ENCODE data around the gene MYH9.
"Not testable (repeated sequence)": the region's sequence is repeated elsewhere in the genome, so short reads cannot be mapped to it uniquely, and the experiment has no call there.

MYH9 gene

GRCh38 chr22:36279219-36279666, 108.5 kb downstream of the MYH9 start:
- peaks cover 6% of the 10 kb centered on the region for H3K36me3 ChIP-seq (replicated peaks; ENCODE audit: insufficient read depth, low read length)
- no peak for DNase-seq
- TF ChIP-seq CTCF (IDR thresholded peaks at IDR 0.05; ENCODE audit: low read length) = no peak
- no peak for TF ChIP-seq EZH2phosphoT487 (IDR thresholded peaks at IDR 0.05; ENCODE audit: low read length)
- TF ChIP-seq EZH2 (optimal IDR thresholded peaks at IDR 0.05; ENCODE audit: low read depth, low read length) = no peak
- no peak overlapping the region for H3K9ac ChIP-seq (ENCODE audit: low read length)
- no peak overlapping the region for H2AFZ ChIP-seq (ENCODE audit: low read length)
- peaks cover under 1% of the 10 kb centered on the region; the same call in 1 of the 2 replicates for H3K79me2 ChIP-seq (ENCODE audit: low read length)
- H3K9me2 ChIP-seq (replicated peaks; ENCODE audit: insufficient read depth, low read length) = no peaks in the 10 kb centered on the region
- no peak overlapping the region for H3K27ac ChIP-seq (ENCODE audit: low read length)
- H3K4me3 ChIP-seq (ENCODE audit: low read length) = no peak overlapping the region
- peaks cover 41% of the 10 kb centered on the region for H3F3A ChIP-seq (ENCODE audit: insufficient read depth, low read length)
- 0 out of 2 replicates have a peak, but pooled peaks cover 4% of the 10 kb centered on the region for H4K20me1 ChIP-seq (ENCODE audit: insufficient read depth, low read length)
- H3K4me1 ChIP-seq (ENCODE audit: low read length) = 0 out of 2 replicates have a peak, but pooled peaks cover 3% of the 10 kb centered on the region
- no peaks in the 10 kb centered on the region for H3K9me3 ChIP-seq (replicated peaks; ENCODE audit: insufficient read depth, low read length)
- H3K27me3 ChIP-seq (replicated peaks; ENCODE audit: insufficient read depth, low read length) = no peaks in the 10 kb centered on the region
- H3K4me2 ChIP-seq (ENCODE audit: low read depth, low read length) = no peak overlapping the region

- Histone ChIP-seq H3K36me3 (replicated peaks; ENCODE audit: insufficient read depth, low read length) (peaks cover 3% of the 10 kb centered on the region), H3K9me2 (replicated peaks; ENCODE audit: insufficient read depth, low read length) (no peaks in the 10 kb centered on the region), H3K27ac (ENCODE audit: low read length) (no peak overlapping the region), H3K4me3 (ENCODE audit: low read length) (no peak overlapping the region), H3K4me1 (ENCODE audit: low read length) (0 out of 2 replicates have a peak, but pooled peaks cover 3% of the 10 kb centered on the region), H3K9me3 (replicated peaks; ENCODE audit: insufficient read depth, low read length) (no peaks in the 10 kb centered on the region), H4K20me1 (ENCODE audit: insufficient read depth, low read length) (0 out of 2 replicates have a peak, but pooled peaks cover 4% of the 10 kb centered on the region), H3F3A (ENCODE audit: insufficient read depth, low read length) (peaks cover 32% of the 10 kb centered on the region), H3K9ac (ENCODE audit: low read length) (no peak overlapping the region), H3K4me2 (ENCODE audit: low read depth, low read length) (no peak overlapping the region), H3K27me3 (replicated peaks; ENCODE audit: insufficient read depth, low read length) (no peaks in the 10 kb centered on the region), H3K79me2 (ENCODE audit: low read length) (no peaks in the 10 kb centered on the region), H2AFZ (ENCODE audit: low read length) (no peak overlapping the region)
- DNase-seq = peak; percentile 72
- TF ChIP-seq EZH2phosphoT487 (IDR thresholded peaks at IDR 0.05; ENCODE audit: low read length) = no peak
- TF ChIP-seq EZH2 (optimal IDR thresholded peaks at IDR 0.05; ENCODE audit: low read depth, low read length) = no peak
- TF ChIP-seq CTCF (IDR thresholded peaks at IDR 0.05; ENCODE audit: low read length) = peak; percentile 67
These were observed 110.1 kb downstream of the MYH9 start for GRCh38 chr22:36277482-36278291.

- no peak overlapping the region for H3K4me2 ChIP-seq (ENCODE audit: low read depth, low read length)
- no peak for TF ChIP-seq CTCF (IDR thresholded peaks at IDR 0.05; ENCODE audit: low read length)
- no peak for TF ChIP-seq EZH2 (optimal IDR thresholded peaks at IDR 0.05; ENCODE audit: low read depth, low read length)
- no peak for TF ChIP-seq EZH2phosphoT487 (IDR thresholded peaks at IDR 0.05; ENCODE audit: low read length)
- no peaks in the 10 kb centered on the region for H3K9me3 ChIP-seq (replicated peaks; ENCODE audit: insufficient read depth, low read length)
- no peak for DNase-seq
- H3K36me3 ChIP-seq (replicated peaks; ENCODE audit: insufficient read depth, low read length) = no peaks in the 10 kb centered on the region
- H3K9me2 ChIP-seq (replicated peaks; ENCODE audit: insufficient read depth, low read length) = no peaks in the 10 kb centered on the region
- H3K79me2 ChIP-seq (ENCODE audit: low read length) = no peaks in the 10 kb centered on the region
- no peak overlapping the region for H3K4me3 ChIP-seq (ENCODE audit: low read length)
- H3F3A ChIP-seq (ENCODE audit: insufficient read depth, low read length) = peaks cover 15% of the 10 kb centered on the region
- H3K27ac ChIP-seq (ENCODE audit: low read length) = no peak overlapping the region
- no peaks in the 10 kb centered on the region for H3K27me3 ChIP-seq (replicated peaks; ENCODE audit: insufficient read depth, low read length)
- no peak overlapping the region for H3K9ac ChIP-seq (ENCODE audit: low read length)
- H4K20me1 ChIP-seq (ENCODE audit: insufficient read depth, low read length) = 0 out of 2 replicates have a peak, but pooled peaks cover 4% of the 10 kb centered on the region
- no peak overlapping the region for H2AFZ ChIP-seq (ENCODE audit: low read length)
- H3K4me1 ChIP-seq (ENCODE audit: low read length) = 0 out of 2 replicates have a peak, but pooled peaks cover 3% of the 10 kb centered on the region
These were observed 113.2 kb downstream of the MYH9 start for GRCh38 chr22:36274531-36274930.

- H4K20me1 ChIP-seq (ENCODE audit: insufficient read depth, low read length); H3K9me2 ChIP-seq (replicated peaks; ENCODE audit: insufficient read depth, low read length); H3K36me3 ChIP-seq (replicated peaks; ENCODE audit: insufficient read depth, low read length); H3K9me3 ChIP-seq (replicated peaks; ENCODE audit: insufficient read depth, low read length); H3K4me2 ChIP-seq (ENCODE audit: low read depth, low read length); H2AFZ ChIP-seq (ENCODE audit: low read length); H3K9ac ChIP-seq (ENCODE audit: low read length); H3K4me1 ChIP-seq (ENCODE audit: low read length); DNase-seq; H3K27me3 ChIP-seq (replicated peaks; ENCODE audit: insufficient read depth, low read length); H3K27ac ChIP-seq (ENCODE audit: low read length); H3K79me2 ChIP-seq (ENCODE audit: low read length); H3F3A ChIP-seq (ENCODE audit: insufficient read depth, low read length); H3K4me3 ChIP-seq (ENCODE audit: low read length): not testable (repeated sequence)
These were observed 115.8 kb downstream of the MYH9 start for GRCh38 chr22:36271951-36272350.

- H3K79me2 ChIP-seq (ENCODE audit: low read length); H3K27ac ChIP-seq (ENCODE audit: low read length); H3K9ac ChIP-seq (ENCODE audit: low read length); H3K4me1 ChIP-seq (ENCODE audit: low read length); H3K27me3 ChIP-seq (replicated peaks; ENCODE audit: insufficient read depth, low read length); H4K20me1 ChIP-seq (ENCODE audit: insufficient read depth, low read length); H2AFZ ChIP-seq (ENCODE audit: low read length); H3K9me3 ChIP-seq (replicated peaks; ENCODE audit: insufficient read depth, low read length); H3K4me3 ChIP-seq (ENCODE audit: low read length); H3F3A ChIP-seq (ENCODE audit: insufficient read depth, low read length); H3K9me2 ChIP-seq (replicated peaks; ENCODE audit: insufficient read depth, low read length); H3K36me3 ChIP-seq (replicated peaks; ENCODE audit: insufficient read depth, low read length); H3K4me2 ChIP-seq (ENCODE audit: low read depth, low read length); DNase-seq: not testable (repeated sequence)
These were observed 116.5 kb downstream of the MYH9 start for GRCh38 chr22:36271231-36271630.
